22Rv1 (cell line): ENCODE data around the gene SULT1B1.

Source experiments
- H3K27ac ChIP-seq: fragments of 450-650 bp; 2 replicates; pipeline ENCODE4 v1.5.1; 2017
- ZFX ChIP-seq: fragments of 450-650 bp; IDR thresholded peaks from 2 replicates; pipeline ENCODE4 v1.6.1; 2017; ENCODE audit warnings: antibody characterized with exemption, borderline replicate concordance
- TF ChIP-seq, protein P1 (sequence below): fragments of 450-650 bp; IDR thresholded peaks from 2 replicates; pipeline ENCODE4 v1.5.1; 2017; ENCODE audit warnings: mild to moderate bottlenecking

The SULT1B1 gene

DNA sequence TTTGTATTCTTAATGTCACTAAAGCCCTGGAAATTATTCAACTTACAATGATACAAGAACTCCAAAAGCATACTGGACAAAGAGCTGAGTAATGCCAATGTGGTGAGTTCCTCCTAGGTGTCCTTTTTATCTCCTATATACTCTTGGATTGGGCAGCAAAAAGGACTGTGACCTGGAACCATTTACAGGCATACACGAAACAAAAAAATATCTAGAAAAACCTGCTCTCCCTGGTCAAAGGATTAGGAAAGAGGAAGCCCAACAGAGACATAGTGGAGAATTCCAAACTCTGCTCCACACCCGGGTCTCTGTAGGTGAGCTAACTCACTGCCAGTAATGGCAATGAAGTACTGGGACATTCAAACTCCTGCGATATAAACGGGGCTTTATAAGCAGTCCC is 25.3 kb downstream of the SULT1B1 start:
- no peak for TF ChIP-seq ZFX
- TF ChIP-seq, protein P1, sequence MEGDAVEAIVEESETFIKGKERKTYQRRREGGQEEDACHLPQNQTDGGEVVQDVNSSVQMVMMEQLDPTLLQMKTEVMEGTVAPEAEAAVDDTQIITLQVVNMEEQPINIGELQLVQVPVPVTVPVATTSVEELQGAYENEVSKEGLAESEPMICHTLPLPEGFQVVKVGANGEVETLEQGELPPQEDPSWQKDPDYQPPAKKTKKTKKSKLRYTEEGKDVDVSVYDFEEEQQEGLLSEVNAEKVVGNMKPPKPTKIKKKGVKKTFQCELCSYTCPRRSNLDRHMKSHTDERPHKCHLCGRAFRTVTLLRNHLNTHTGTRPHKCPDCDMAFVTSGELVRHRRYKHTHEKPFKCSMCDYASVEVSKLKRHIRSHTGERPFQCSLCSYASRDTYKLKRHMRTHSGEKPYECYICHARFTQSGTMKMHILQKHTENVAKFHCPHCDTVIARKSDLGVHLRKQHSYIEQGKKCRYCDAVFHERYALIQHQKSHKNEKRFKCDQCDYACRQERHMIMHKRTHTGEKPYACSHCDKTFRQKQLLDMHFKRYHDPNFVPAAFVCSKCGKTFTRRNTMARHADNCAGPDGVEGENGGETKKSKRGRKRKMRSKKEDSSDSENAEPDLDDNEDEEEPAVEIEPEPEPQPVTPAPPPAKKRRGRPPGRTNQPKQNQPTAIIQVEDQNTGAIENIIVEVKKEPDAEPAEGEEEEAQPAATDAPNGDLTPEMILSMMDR = no peak
- no peak overlapping the region for H3K27ac ChIP-seq

DNA sequence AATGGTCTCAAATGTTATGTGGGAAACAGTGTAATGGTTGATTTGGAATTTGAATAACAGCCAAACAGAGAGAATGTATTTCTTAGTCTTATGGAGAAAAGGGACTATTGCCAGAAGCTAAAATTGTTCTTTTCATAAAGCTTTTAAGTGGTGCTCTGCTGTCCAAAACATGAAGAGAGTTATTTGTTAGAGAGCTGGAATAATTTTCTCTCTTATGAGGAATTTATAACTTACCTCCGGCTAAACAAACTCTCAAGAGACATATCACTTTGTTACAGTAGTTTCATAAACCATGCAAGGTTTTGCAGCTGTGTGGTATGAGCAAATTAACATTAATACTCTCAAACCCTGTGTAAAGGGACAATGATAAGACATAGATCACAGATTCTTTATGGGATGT is 28.6 kb downstream of the SULT1B1 start:
- no peak for TF ChIP-seq ZFX
- TF ChIP-seq, protein P1 = no peak
- no peak overlapping the region for H3K27ac ChIP-seq

DNA sequence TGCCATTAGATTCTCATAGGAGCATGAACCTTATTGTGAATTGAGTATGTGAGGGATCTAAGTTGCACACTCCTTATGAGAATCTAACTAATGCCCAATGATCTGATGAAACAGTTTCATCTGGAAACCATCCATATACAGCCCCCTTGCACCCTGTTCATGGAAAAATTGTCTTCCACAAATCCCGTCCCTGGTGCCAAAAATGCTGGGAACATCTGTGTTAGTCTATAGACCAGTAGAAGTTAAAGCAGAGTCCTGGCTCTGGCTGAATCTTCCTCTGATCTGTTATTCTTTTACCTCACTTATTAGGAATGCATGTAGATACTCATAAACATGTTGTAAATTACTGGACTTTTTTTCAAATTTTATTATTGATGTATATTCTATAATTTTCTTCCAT is 29.2 kb downstream of the SULT1B1 start:
- no peak overlapping the region for H3K27ac ChIP-seq
- TF ChIP-seq, protein P1 = no peak
- no peak for TF ChIP-seq ZFX

DNA sequence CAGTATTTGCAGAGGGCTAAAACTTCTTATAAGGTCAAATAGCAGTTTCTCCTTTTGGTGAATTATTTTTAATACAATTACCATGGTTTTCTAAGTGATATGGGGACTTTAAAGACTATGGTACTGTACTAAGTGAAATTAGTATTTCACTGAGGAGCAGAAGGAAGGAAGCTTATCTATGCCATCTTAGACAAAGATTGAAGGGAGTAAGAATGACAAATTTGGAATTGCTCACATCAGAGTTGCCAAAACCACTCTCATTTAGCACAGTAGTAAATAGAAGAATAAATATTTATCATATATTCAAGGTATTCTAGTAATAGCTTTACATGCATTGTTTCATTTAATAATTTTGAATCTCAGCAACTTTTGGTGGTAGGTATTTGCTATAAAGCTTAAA is 30.4 kb downstream of the SULT1B1 start:
- H3K27ac ChIP-seq = no peak overlapping the region
- TF ChIP-seq ZFX = no peak
- TF ChIP-seq, protein P1 = no peak

DNA sequence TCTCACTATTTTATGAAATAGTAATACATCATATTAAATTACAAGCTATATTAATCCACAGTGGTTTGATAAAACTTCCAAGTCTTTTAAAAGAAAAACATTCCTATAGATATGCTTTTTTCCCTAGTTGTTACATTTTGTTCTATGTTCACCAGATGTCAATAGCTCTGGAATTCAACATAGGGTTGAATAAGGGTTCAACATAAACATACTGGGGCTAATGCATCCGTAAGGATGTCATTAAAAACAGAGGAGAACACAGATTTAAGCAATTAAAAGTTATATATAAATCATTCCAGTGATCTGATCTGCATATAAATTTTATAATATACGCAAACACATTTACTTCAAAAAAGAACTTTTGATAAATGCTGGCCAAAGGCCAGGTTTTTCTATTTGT is 32.5 kb downstream of the SULT1B1 start:
- no peak for TF ChIP-seq ZFX
- H3K27ac ChIP-seq = no peak overlapping the region

DNA sequence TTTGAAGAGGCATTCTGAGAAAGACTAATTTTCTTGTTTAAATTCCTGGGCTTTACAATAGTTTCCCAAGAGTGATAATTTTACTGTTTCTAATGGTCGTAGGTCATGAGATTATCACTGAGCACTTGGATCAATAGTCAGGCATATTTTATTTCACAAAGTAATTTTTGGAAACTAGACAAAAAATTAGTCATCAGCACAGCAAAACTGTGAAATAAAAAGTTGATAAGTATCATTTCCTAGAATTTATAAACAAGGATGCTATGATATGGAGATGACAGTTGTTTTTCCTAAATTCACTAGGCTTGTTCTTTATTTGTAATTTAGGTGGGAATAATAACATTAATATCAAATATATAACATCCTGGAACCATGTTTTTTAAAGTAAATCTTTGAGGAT is 33.0 kb downstream of the SULT1B1 start:
- no peak overlapping the region for H3K27ac ChIP-seq
- no peak for TF ChIP-seq ZFX
- TF ChIP-seq, protein P1 = no peak

DNA sequence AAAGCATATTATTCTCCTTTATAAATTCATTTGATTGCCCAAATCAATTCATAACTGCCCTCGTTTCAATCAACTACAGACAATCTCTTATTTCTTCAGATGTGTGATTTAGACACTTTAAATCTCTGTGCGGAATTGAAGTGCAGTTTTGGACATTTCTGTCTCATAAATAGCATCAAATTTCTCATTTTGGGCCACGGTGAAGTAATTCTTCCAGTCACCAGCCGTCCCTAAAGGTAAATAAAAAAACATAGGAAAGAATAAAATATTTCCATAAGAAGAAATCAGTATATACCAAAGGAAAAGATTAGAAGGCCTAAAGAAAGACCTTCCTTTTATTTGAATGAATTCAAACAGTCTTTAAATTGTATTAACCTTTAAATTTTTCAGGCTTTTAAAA is 33.4 kb downstream of the SULT1B1 start:
- TF ChIP-seq, protein P1 = no peak
- no peak overlapping the region for H3K27ac ChIP-seq
